ENCODE results near the gene NFATC3.

Gene NFATC3

GRCh38 chr16:68255712-68256111 is 170.5 kb downstream of the NFATC3 start:
- DNase-seq = no peak

DNA sequence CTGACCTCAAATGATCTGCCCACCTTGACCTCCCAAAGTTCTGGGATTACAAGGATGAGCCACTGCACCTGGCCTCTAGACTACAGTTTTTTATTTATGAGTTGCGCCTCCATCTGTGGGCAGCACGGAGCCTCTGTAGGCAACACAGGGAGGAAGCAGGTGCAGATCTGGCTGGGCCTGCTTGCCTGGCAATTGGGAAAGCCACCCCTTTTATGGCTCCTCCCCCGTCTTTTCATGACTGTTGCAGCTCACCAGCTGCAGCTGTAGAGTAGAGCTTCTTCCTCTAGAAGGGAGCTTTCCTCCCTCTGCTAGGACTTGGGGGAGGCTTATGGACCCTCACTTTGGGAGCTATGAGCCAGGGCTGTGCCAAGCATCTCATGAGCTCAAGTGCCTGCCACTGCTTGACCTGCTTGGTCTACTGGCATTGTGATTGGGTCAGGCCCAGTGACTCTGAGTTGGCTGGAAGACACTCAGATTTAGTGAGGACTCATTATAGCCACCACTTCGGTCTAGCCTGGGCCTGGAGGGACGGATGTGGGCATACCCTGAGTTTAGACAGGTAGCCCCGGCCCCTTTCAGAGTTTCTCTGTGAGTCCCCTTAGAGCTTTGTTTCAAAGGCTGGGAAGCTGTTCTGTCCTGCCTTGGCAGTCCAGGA is 172.2 kb downstream of the NFATC3 start:
- DNase-seq = no peak

- DNase-seq = no peak
These were observed 173.0 kb downstream of the NFATC3 start for GRCh38 chr16:68257906-68258800.

GRCh38 chr16:68259007-68259825 is 174.0 kb downstream of the NFATC3 start:
- DNase-seq = no peak

DNA sequence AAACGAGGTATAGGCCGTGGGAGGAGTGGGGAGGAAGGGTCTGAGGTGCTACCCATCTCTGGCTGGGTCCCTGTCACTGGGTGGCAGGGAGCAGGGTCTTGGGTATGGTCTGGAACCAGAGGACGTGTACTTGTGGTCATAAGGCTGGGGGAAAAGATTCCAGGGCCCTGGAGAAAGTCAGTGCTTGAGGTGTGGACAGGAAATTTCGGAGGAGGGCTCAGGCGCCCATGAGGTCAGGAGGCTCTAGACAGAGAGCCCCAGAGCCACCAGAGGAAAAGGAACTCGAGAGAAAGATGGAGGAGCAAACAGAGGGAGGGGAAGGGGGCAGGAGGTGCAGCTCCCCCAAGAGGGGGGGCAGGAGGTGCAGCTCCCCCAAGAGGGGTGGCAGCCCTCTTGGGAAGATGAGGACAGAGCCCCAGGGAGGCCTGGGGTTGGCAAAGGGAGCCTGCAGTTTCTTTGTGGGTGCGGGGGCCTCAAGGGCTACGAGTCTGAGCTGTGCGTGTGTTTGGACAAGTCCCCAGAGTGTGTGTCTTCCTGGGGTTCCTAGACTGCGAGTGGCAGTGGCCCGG is 178.5 kb downstream of the NFATC3 start:
- DNase-seq = no peak

DNA sequence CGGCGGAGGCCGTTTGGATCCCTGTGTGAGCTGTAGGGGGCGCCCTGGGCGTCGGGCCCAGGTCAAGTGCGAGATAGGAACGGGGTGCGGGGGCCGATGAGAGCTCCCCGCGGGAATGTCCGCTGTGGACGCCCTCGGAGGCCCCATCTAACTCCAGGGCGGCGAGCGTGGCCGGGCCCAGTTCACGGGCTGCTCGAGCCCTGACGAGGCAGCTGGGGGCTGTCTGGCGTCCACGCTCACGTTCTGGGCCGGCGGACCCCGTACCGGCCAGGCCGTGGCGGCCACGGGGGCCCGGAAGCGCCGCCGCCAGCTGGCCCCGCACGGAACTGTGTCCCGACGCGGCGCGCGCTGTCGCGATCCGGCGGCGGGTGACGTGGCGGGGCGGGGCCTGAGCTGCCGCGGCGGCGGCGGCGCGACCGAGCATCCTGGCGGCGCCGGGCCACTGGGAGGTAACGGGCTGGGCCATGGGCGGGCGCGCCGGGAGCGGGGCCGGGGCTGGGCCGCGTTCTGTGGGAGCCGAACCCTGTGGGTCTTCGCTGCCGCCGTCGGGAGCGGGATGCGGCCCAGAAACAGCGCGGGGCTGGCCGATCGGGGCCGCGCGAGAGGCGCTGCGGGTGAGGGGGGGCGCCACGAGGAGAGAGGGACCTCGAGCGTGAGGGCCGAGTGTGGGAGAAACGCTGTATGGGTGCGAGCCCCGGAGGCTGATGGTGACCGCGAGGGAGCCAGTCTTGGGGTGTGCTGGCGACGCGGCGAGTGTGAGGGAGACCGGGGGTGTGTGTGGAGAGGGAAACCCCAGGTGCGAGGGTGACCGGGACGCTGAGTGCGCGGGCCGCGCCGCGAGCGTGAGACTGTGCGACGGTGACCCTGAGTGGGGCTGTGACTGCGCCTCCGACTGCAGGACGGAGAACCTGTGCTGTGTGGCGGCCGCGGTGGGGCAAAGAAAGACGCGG is 179.2 kb downstream of the NFATC3 start, which contains the start of gene SLC7A6:
Gene SLC7A6 (plus strand): TSS at position 399 of the 950 bp plus-strand sequence. CDS start 10,201 bp downstream, outside the sequence.
- DNase-seq = peak; percentile 81

- no peak for DNase-seq
These were observed 180.1 kb downstream of the NFATC3 start for GRCh38 chr16:68265078-68265920.

DNA sequence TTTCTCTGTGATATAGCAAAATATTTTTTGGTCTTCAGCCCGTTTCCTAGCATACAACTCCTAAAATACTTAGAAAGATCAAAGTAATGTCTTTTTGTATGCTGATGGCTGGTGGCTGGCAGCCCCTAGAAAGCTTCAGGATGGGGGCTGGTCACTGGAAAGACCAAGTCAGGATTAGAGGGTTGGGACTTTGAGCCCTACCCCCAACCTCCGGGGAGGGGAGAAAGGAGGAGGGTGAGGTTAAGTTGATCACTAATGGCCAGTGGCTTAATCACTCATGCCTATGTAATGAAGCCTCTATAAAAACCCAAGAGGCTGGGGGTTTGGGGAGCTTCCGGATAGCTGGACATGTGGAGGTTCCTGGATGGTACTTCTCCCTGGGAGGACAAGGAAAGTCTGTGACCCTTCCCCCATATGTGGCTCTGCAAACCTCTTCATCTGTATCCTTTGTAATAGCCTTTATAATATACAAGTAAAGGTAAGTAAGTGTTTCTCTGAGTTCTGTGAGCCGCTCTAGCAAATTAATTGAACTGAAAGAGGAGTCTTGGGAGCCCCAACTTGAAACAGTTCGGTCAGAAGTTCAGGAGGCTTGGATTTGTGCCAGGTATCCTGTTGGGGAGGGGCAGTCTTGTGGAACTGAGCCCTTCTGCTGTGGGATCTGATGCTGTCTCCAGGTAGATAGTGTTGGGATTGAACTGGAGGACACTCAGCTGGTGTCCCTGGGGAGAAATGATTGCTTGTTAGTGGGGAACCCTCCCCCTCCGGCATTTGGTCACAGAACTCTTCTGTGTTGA is 182.6 kb downstream of the NFATC3 start:
- DNase-seq = no peak

GRCh38 chr16:68269793-68270192 is 184.6 kb downstream of the NFATC3 start:
- no peak for DNase-seq

DNA sequence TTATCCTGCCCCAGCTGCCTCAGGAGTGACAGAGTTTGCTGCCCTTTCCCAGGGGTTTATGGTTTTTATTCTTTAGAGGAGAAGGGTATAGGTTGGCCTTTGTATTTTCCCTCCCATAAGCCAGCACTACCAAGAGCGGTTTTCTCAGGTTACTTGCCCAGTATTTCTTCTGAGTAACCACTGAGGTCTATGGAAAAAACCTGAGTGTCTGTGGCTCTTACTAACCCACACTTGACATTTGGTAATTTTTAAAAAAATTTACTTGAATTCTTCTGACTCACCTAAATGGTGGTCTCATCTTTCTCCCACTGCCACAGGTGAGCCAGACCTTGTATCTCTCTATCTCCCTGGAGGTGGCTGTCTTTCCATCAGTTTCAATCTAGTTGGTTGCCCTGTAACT is 185.2 kb downstream of the NFATC3 start:
- DNase-seq = no peak

DNA sequence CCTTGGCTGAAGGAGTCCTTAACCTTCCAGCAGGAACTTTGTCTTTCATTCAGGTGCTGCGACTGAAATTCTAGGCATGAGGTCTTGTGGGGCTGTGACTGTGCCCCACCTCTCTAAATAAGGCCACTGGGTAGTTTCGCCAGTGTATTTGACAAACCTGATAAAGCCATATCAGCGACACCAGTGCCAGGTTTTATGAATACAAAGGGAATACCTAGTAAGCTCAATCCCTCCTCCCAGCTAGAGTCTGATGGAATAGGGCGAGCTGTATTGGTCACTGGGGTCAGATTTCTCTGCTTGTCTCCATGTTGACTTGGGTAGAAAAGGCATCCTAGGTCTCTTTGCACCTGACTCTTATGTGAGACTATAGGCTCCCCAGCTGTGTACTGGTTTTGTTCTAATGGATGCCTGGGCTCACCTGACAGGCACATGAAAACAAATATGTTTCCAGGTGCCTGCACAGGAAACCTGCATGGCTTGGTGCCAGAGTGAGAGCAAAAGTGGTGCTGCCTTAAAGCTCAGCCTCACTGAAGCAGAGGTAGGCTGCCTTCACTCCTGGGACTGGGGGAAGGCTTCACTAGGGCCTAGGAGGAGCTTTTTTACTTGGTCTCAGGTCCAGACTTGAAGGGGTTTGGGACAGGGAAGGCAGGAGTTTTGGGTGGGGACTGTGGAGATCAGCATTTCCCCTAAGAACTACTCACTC is 187.5 kb downstream of the NFATC3 start:
- no peak for DNase-seq

DNA sequence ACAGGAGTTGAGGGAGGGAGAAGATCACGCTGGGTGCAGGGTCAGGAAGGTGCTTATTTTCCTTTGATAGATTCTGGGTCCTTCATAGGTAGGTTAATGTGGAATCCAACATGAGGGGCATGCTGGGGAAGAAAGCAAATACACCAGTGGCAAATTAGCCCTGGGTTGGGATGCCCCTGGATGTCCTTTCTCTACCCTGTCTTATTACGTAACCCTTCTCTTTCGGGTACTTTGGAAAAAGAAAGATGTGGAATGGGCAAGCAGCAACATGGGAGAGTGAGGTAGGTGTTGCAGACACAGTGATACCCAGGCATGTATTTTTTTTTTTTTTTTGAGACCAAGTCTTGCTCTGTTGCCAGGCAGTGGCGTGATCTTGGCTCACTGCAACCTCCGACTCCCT is 188.3 kb downstream of the NFATC3 start:
- no peak for DNase-seq

GRCh38 chr16:68273896-68274295 is 188.7 kb downstream of the NFATC3 start:
- no peak for DNase-seq

- DNase-seq = no peak
These were observed 189.3 kb downstream of the NFATC3 start for GRCh38 chr16:68274441-68274840.

GRCh38 chr16:68275611-68276191 is 190.5 kb downstream of the NFATC3 start:
- no peak for DNase-seq

- no peak for DNase-seq
These were observed 191.1 kb downstream of the NFATC3 start for GRCh38 chr16:68276223-68276622.

Data from activated gamma-delta T cell (primary cell).